ENCODE data around the gene SHCBP1.

DNA sequence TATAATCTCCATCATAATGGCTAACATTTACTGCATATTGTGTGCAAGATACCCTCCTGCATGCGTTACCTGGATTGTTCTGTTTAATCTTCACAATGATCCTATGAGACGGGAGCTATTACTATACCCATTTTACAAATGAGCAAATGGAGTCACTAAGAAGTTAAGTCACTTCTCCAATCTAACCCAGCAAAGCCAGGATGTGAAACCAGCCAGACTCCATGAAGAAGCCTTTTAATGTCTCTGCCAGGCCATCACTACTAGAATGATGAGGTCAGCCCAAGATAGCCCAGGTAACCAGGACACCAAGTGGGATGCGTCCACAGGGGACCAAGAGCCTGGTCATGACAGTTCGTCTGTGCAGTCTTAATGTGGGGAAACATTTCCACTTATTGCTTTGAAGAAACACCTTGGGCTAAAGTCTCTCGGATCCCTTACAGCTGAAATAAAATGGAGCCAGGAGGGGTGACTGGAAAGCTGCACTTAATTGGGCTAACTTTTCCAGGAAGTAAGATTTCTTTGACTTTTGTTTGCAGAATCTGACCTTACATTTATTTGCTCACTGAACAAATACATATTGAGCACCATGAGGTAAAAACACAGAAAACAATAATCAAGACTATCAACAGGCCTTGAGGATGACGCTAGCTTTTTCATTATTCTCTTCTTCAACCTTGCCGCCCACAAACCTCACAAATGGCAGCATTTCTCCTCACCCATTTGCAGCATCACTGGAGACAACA is 926 bp upstream of the SHCBP1 start:
- TF ChIP-seq ZNF274 (IDR thresholded peaks at IDR 0.05; ENCODE audit: low read depth, low read length) (no peak), YY1 (IDR thresholded peaks at IDR 0.05; ENCODE audit: insufficient read depth, insufficient read length) (no peak)

Data from NT2/D1 (cell line).